Neural cell (in vitro differentiated cells): Measurements from ENCODE around the gene EHBP1.

Source experiments
- CTCF ChIP-seq: fragments of 450-650 bp; IDR thresholded peaks from 2 replicates; pipeline ENCODE4 v1.5.1; 2014; ENCODE audit warnings: antibody characterized with exemption, mild to moderate bottlenecking, moderate library complexity; ENCODE audit not compliant: poor library complexity, severe bottlenecking
- EP300 ChIP-seq: fragments of 450-650 bp; conservative IDR thresholded peaks from 2 replicates; pipeline ENCODE4 v1.6.1; 2014; ENCODE audit warnings: antibody characterized with exemption, mild to moderate bottlenecking, moderate library complexity; ENCODE audit not compliant: poor library complexity, severe bottlenecking
- EZH2 ChIP-seq: fragments of 200-600, 300-800 bp; shearing (Covaris generic), sonication (generic); IDR thresholded peaks from 2 replicates; pipeline ENCODE4 v1.6.1; 2014; ENCODE audit warnings: antibody characterized with exemption, low read length, borderline replicate concordance, mild to moderate bottlenecking; ENCODE audit not compliant: insufficient read depth, poor library complexity, severe bottlenecking
- MXI1 ChIP-seq: fragments of 450-650 bp; conservative IDR thresholded peaks from 2 replicates; pipeline ENCODE4 v1.6.1; 2014; ENCODE audit warnings: antibody characterized with exemption, mild to moderate bottlenecking; ENCODE audit not compliant: poor library complexity, severe bottlenecking
- POLR2AphosphoS5 ChIP-seq: IDR thresholded peaks from 2 replicates; pipeline ENCODE4 v1.6.1; 2012
- RAD21 ChIP-seq: fragments of 450-650 bp; conservative IDR thresholded peaks from 2 replicates; pipeline ENCODE4 v1.6.1; 2014; ENCODE audit warnings: antibody characterized with exemption, mild to moderate bottlenecking, moderate library complexity
- SMC3 ChIP-seq: fragments of 450-650 bp; conservative IDR thresholded peaks from 2 replicates; pipeline ENCODE4 v1.6.1; 2014; ENCODE audit warnings: antibody characterized with exemption, mild to moderate bottlenecking, moderate library complexity; ENCODE audit not compliant: poor library complexity
- TAF1 ChIP-seq: IDR thresholded peaks from 2 replicates; pipeline ENCODE4 v1.6.1; 2012; ENCODE audit warnings: low read depth
- TF ChIP-seq, protein P1 (sequence below): IDR thresholded peaks from 2 replicates; pipeline ENCODE4 v1.6.1; 2012; ENCODE audit warnings: borderline replicate concordance

DNA sequence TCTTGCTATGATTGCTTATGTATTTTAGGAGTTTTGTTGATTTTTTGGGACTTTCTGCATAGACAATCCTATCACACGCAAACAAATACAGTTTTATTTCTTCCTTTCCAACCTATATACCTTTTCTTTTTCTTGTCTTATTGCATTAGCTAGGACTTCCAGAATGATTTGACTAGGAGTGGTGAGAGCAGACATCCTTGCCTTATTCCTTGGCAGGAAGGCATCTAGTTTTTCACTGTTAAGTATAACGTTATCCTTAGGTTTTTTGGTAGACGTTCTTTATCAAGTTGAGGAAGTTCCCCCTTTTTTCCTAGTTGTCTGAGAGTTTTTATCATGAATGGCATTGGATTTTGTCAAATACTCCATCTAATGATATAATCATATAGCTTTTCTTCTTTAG is 25.8 kb downstream of the EHBP1 start:
- no peak for TF ChIP-seq CTCF
- TF ChIP-seq EZH2: no peak
- TF ChIP-seq POLR2AphosphoS5: no peak
- TF ChIP-seq, protein P1, sequence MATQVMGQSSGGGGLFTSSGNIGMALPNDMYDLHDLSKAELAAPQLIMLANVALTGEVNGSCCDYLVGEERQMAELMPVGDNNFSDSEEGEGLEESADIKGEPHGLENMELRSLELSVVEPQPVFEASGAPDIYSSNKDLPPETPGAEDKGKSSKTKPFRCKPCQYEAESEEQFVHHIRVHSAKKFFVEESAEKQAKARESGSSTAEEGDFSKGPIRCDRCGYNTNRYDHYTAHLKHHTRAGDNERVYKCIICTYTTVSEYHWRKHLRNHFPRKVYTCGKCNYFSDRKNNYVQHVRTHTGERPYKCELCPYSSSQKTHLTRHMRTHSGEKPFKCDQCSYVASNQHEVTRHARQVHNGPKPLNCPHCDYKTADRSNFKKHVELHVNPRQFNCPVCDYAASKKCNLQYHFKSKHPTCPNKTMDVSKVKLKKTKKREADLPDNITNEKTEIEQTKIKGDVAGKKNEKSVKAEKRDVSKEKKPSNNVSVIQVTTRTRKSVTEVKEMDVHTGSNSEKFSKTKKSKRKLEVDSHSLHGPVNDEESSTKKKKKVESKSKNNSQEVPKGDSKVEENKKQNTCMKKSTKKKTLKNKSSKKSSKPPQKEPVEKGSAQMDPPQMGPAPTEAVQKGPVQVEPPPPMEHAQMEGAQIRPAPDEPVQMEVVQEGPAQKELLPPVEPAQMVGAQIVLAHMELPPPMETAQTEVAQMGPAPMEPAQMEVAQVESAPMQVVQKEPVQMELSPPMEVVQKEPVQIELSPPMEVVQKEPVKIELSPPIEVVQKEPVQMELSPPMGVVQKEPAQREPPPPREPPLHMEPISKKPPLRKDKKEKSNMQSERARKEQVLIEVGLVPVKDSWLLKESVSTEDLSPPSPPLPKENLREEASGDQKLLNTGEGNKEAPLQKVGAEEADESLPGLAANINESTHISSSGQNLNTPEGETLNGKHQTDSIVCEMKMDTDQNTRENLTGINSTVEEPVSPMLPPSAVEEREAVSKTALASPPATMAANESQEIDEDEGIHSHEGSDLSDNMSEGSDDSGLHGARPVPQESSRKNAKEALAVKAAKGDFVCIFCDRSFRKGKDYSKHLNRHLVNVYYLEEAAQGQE: no peak
- no peak for TF ChIP-seq SMC3
- TF ChIP-seq EP300: no peak
- no peak for TF ChIP-seq MXI1
- TF ChIP-seq TAF1: no peak
- no peak for TF ChIP-seq RAD21
